ENCODE data around the gene RHOV. TPM values are rescaled to one million over a fixed set of nuclear protein-coding genes. Genes with fewer than 3 reads are reported as not detected.

Gene RHOV
- total RNA-seq, 1 experiment from 2014 or later = 0.51 TPM

- peak; percentile 90 for DNase-seq (ENCODE audit: low read depth)
- in situ Hi-C loops (cut with HindIII; ENCODE audit: low pct_unique_long_range_greater_than_20kb, low sequenced_read_pairs) = no loop called here
Measured at GRCh38 chr15:40906091-40906990, 32.3 kb upstream of the RHOV start.

- in situ Hi-C loops (cut with HindIII; ENCODE audit: low pct_unique_long_range_greater_than_20kb, low sequenced_read_pairs) = no loop called here
- DNase-seq (ENCODE audit: low read depth) = no peak
Measured at GRCh38 chr15:40904552-40905201, 30.6 kb upstream of the RHOV start.

- no peak for DNase-seq (ENCODE audit: low read depth)
- in situ Hi-C loops (cut with HindIII; ENCODE audit: low pct_unique_long_range_greater_than_20kb, low sequenced_read_pairs) = no loop called here
Measured at GRCh38 chr15:40902605-40903561, 28.8 kb upstream of the RHOV start.

- in situ Hi-C loops (cut with HindIII; ENCODE audit: low pct_unique_long_range_greater_than_20kb, low sequenced_read_pairs) = no loop called here
- no peak for DNase-seq (ENCODE audit: low read depth)
Measured at GRCh38 chr15:40901053-40901443, 27.0 kb upstream of the RHOV start.

- DNase-seq (ENCODE audit: low read depth) = no peak
- in situ Hi-C loops (cut with HindIII; ENCODE audit: low pct_unique_long_range_greater_than_20kb, low sequenced_read_pairs) = no loop called here
Measured at GRCh38 chr15:40900256-40901052, 26.4 kb upstream of the RHOV start.

- in situ Hi-C loops (cut with HindIII; ENCODE audit: low pct_unique_long_range_greater_than_20kb, low sequenced_read_pairs) = no loop called here
Measured at GRCh38 chr15:40899536-40900207, 25.6 kb upstream of the RHOV start.

GRCh38 chr15:40894681-40895448 is 20.8 kb upstream of the RHOV start:
- in situ Hi-C loops (cut with HindIII; ENCODE audit: low pct_unique_long_range_greater_than_20kb, low sequenced_read_pairs) = no loop called here
- peak; percentile 62 for DNase-seq (ENCODE audit: low read depth)

More at GRCh38 chr15:40899536-40900207, 25.6 kb upstream of the RHOV start:
- no peak for DNase-seq (ENCODE audit: low read depth)

GRCh38 chr15:40893733-40894680 is 20.0 kb upstream of the RHOV start, which contains the start of gene VPS18:
Gene VPS18, plus strand, starts transcription at chr15:40894450. Its CDS starts 319 bp downstream, at chr15:40894769.
- peak; percentile 93 for DNase-seq (ENCODE audit: low read depth)

GRCh38 chr15:40893019-40893670 is 19.1 kb upstream of the RHOV start:
- in situ Hi-C loops (cut with HindIII; ENCODE audit: low pct_unique_long_range_greater_than_20kb, low sequenced_read_pairs) = no loop called here
- DNase-seq (ENCODE audit: low read depth) = no peak

More at GRCh38 chr15:40893733-40894680, 20.0 kb upstream of the RHOV start, which contains the start of gene VPS18:
- in situ Hi-C loops (cut with HindIII; ENCODE audit: low pct_unique_long_range_greater_than_20kb, low sequenced_read_pairs) = no loop called here

GRCh38 chr15:40892447-40893012 is 18.5 kb upstream of the RHOV start:
- in situ Hi-C loops (cut with HindIII; ENCODE audit: low pct_unique_long_range_greater_than_20kb, low sequenced_read_pairs) = no loop called here
- no peak for DNase-seq (ENCODE audit: low read depth)

GRCh38 chr15:40891810-40892446 is 17.9 kb upstream of the RHOV start:
- in situ Hi-C loops (cut with HindIII; ENCODE audit: low pct_unique_long_range_greater_than_20kb, low sequenced_read_pairs) = no loop called here
- peak; percentile 53 for DNase-seq (ENCODE audit: low read depth)

- in situ Hi-C loops (cut with HindIII; ENCODE audit: low pct_unique_long_range_greater_than_20kb, low sequenced_read_pairs) = no loop called here
- DNase-seq (ENCODE audit: low read depth) = no peak
Measured at GRCh38 chr15:40891138-40891537, 17.1 kb upstream of the RHOV start.

GRCh38 chr15:40889112-40889511 is 15.1 kb upstream of the RHOV start:
- DNase-seq (ENCODE audit: low read depth) = no peak
- in situ Hi-C loops (cut with HindIII; ENCODE audit: low pct_unique_long_range_greater_than_20kb, low sequenced_read_pairs) = no loop called here

GRCh38 chr15:40886586-40886985 is 12.6 kb upstream of the RHOV start:
- in situ Hi-C loops (cut with HindIII; ENCODE audit: low pct_unique_long_range_greater_than_20kb, low sequenced_read_pairs) = no loop called here
- no peak for DNase-seq (ENCODE audit: low read depth)
